H1 (cell line): Measurements from ENCODE around the gene ANLN. TPM values are rescaled to one million over a fixed set of nuclear protein-coding genes. Genes with fewer than 3 reads are reported as not detected.

Experiments used
- RBBP5 ChIP-seq: IDR thresholded peaks from 2 replicates; pipeline ENCODE4 v1.7.1; 2012; ENCODE audit warnings: low read depth, mild to moderate bottlenecking, inconsistent platforms, low read length, moderate library complexity, borderline replicate concordance
- SIX5 ChIP-seq: IDR thresholded peaks from 2 replicates; pipeline ENCODE4 v1.6.1; 2011; ENCODE audit warnings: mild to moderate bottlenecking, low read depth, low read length
- polyA plus RNA-seq, 7 experiments: library from polyadenylated mRNA; depleted of rRNA in 3 of 7; stranded (reverse) in 5 of 7; unstranded in 2 of 7; fragments of >200 nt in 5 of 7; fragments of 200-250 nt in 2 of 7; gene quantifications; 1 replicate in 5 of 7; 2 replicates in 1 of 7; 4 replicates in 1 of 7; pipeline versions ENCODE4 v1.2.1 to v1.2.3, GENCODE V29; 2011 to 2013; ENCODE audit warnings: missing spikeins in 2 of 7, mixed read lengths in 2 of 7
- total RNA-seq: library from RNA; stranded (reverse); fragmentation: NEBNext Ultra II Directional; extraction: Animal tissue kit (Norgen Biotek cat#: 25700); gene quantifications from 2 replicates; pipeline ENCODE4 v1.2.1, GENCODE V29; 2021
- TF ChIP-seq, protein P1 (sequence below): IDR thresholded peaks from 2 replicates; pipeline ENCODE4 v1.6.1; 2011; ENCODE audit warnings: low read depth, mild to moderate bottlenecking, low read length; ENCODE audit not compliant: insufficient read depth
- TF ChIP-seq, protein P2 (sequence below): fragments of 300-600 bp; sonication (generic); IDR thresholded peaks from 2 replicates; pipeline ENCODE4 v1.7.1; 2012; ENCODE audit warnings: low read length, moderate library complexity, mild to moderate bottlenecking, inconsistent platforms; ENCODE audit not compliant: insufficient replicate concordance

The ANLN gene
- total and polyA plus RNA-seq, 2 of the 8 experiments (the other 6 are each of a cell fraction or from before 2014, with no cell fraction given), result 18.5 to 90.1 TPM

DNA sequence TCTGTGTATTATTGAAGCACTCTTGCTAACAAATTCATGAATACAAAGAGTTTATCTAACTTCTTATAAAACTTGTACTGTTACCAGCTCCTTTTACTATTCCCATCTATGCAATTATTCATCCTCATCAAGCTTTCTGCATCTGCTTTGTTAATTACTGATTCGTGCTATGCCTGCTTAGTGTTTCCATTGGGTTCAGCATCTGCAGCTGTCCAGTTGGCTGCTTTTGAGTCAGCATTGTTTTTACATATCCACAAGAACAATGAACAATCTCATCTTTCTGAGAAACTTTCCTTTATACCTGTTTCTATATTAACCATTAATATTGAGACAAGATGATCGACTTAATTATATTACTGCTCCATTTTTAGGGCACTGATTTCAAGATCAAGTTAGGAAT lies 19.6 kb upstream of the ANLN start (continued):
- TF ChIP-seq, protein P1, sequence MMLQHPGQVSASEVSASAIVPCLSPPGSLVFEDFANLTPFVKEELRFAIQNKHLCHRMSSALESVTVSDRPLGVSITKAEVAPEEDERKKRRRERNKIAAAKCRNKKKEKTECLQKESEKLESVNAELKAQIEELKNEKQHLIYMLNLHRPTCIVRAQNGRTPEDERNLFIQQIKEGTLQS, result no peak
- TF ChIP-seq RBBP5, result no peak
- TF ChIP-seq SIX5, result no peak
- TF ChIP-seq, protein P2, sequence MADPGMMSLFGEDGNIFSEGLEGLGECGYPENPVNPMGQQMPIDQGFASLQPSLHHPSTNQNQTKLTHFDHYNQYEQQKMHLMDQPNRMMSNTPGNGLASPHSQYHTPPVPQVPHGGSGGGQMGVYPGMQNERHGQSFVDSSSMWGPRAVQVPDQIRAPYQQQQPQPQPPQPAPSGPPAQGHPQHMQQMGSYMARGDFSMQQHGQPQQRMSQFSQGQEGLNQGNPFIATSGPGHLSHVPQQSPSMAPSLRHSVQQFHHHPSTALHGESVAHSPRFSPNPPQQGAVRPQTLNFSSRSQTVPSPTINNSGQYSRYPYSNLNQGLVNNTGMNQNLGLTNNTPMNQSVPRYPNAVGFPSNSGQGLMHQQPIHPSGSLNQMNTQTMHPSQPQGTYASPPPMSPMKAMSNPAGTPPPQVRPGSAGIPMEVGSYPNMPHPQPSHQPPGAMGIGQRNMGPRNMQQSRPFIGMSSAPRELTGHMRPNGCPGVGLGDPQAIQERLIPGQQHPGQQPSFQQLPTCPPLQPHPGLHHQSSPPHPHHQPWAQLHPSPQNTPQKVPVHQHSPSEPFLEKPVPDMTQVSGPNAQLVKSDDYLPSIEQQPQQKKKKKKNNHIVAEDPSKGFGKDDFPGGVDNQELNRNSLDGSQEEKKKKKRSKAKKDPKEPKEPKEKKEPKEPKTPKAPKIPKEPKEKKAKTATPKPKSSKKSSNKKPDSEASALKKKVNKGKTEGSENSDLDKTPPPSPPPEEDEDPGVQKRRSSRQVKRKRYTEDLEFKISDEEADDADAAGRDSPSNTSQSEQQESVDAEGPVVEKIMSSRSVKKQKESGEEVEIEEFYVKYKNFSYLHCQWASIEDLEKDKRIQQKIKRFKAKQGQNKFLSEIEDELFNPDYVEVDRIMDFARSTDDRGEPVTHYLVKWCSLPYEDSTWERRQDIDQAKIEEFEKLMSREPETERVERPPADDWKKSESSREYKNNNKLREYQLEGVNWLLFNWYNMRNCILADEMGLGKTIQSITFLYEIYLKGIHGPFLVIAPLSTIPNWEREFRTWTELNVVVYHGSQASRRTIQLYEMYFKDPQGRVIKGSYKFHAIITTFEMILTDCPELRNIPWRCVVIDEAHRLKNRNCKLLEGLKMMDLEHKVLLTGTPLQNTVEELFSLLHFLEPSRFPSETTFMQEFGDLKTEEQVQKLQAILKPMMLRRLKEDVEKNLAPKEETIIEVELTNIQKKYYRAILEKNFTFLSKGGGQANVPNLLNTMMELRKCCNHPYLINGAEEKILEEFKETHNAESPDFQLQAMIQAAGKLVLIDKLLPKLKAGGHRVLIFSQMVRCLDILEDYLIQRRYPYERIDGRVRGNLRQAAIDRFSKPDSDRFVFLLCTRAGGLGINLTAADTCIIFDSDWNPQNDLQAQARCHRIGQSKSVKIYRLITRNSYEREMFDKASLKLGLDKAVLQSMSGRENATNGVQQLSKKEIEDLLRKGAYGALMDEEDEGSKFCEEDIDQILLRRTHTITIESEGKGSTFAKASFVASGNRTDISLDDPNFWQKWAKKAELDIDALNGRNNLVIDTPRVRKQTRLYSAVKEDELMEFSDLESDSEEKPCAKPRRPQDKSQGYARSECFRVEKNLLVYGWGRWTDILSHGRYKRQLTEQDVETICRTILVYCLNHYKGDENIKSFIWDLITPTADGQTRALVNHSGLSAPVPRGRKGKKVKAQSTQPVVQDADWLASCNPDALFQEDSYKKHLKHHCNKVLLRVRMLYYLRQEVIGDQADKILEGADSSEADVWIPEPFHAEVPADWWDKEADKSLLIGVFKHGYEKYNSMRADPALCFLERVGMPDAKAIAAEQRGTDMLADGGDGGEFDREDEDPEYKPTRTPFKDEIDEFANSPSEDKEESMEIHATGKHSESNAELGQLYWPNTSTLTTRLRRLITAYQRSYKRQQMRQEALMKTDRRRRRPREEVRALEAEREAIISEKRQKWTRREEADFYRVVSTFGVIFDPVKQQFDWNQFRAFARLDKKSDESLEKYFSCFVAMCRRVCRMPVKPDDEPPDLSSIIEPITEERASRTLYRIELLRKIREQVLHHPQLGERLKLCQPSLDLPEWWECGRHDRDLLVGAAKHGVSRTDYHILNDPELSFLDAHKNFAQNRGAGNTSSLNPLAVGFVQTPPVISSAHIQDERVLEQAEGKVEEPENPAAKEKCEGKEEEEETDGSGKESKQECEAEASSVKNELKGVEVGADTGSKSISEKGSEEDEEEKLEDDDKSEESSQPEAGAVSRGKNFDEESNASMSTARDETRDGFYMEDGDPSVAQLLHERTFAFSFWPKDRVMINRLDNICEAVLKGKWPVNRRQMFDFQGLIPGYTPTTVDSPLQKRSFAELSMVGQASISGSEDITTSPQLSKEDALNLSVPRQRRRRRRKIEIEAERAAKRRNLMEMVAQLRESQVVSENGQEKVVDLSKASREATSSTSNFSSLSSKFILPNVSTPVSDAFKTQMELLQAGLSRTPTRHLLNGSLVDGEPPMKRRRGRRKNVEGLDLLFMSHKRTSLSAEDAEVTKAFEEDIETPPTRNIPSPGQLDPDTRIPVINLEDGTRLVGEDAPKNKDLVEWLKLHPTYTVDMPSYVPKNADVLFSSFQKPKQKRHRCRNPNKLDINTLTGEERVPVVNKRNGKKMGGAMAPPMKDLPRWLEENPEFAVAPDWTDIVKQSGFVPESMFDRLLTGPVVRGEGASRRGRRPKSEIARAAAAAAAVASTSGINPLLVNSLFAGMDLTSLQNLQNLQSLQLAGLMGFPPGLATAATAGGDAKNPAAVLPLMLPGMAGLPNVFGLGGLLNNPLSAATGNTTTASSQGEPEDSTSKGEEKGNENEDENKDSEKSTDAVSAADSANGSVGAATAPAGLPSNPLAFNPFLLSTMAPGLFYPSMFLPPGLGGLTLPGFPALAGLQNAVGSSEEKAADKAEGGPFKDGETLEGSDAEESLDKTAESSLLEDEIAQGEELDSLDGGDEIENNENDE, result no peak
- TF ChIP-seq, all 59 proteins: peak for 0
